ENCODE results near the gene SLC29A3.

- TF ChIP-seq CTCF (IDR thresholded peaks at IDR 0.05; ENCODE audit: control extremely low read depth in 1 of 3, insufficient read depth in 1 of 3, low read depth in 1 of 3, low read length in 3 of 3): no peak
- no peak for TF ChIP-seq CEBPB (IDR thresholded peaks at IDR 0.05; ENCODE audit: low read depth, low read length)
- no peak for TF ChIP-seq POLR2AphosphoS5 (IDR thresholded peaks at IDR 0.05; ENCODE audit: low read depth, low read length)
- no peak for TF ChIP-seq POLR2A (IDR thresholded peaks at IDR 0.05; ENCODE audit: control extremely low read depth in 1 of 2, low read depth in 2 of 2, low read length in 2 of 2)
- TF ChIP-seq SP4 (IDR thresholded peaks at IDR 0.05; ENCODE audit: low read length): no peak
- TF ChIP-seq BRCA1 (IDR thresholded peaks at IDR 0.05; ENCODE audit: low read depth, low read length): no peak
- no peak for TF ChIP-seq E2F6 (IDR thresholded peaks at IDR 0.05)
- no peak for TF ChIP-seq ATF2 (IDR thresholded peaks at IDR 0.05; ENCODE audit: low read length)
- no peak for TF ChIP-seq YY1 (IDR thresholded peaks at IDR 0.05; ENCODE audit: low read depth, low read length)
These were observed 10.8 kb upstream of the SLC29A3 start for GRCh38 chr10:71308244-71308643.

Data from H1 (cell line).